ENCODE data around the gene SMNDC1. TPM values are rescaled to one million over a fixed set of nuclear protein-coding genes. Genes with fewer than 3 reads are reported as not detected.

SMNDC1 gene
- total RNA-seq, 3 donors from 2014 or later: 11.5 to 16.0 (median 13.4) TPM

DNA sequence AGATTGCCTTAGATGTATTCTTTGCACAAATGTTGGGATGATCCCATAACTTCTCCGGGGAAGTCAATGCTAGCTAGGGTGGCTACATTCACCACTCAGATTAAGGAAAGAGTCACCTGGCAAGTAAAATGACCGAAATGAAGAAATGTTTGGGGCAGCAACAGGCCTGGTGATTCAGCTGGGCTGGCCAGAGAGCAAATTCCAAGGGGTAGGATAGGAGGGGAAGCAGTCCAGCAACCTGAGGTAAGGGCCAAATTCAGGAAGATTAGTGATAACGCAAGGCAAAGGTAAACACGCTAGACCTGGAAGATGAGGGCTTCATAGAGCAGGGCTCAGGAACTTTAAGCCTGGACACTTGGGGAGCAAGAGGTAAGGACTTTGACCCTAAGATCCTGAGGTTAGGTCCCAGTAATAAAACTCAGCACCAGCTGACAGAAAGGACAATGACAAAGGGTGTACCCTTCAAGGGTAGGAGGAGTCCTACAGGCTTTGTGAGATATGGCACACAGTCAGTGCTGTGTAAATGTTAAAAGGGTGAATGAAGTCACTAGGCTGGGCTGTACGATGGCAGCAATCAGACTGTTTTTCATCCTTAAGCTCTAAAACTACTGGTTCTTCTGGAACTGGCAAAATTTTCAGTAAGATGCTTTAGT is 22.7 kb upstream of the SMNDC1 start:
- no peak overlapping the region for H3K4me3 ChIP-seq
- H3K36me3 ChIP-seq: no peaks in the 10 kb centered on the region
- no peak overlapping the region for H3K27ac ChIP-seq
- intact Hi-C loops (cut with DNase I; ENCODE audit: low total_unique reads): loop anchor here (10.0 kb wide), 1 partner anchor 217 kb away; no protein-coding TSS in a partner anchor
- no peak for TF ChIP-seq POLR2AphosphoS5 (IDR thresholded peaks at IDR 0.05)
- TF ChIP-seq POLR2A (IDR thresholded peaks at IDR 0.05): no peak
- TF ChIP-seq, protein P1, sequence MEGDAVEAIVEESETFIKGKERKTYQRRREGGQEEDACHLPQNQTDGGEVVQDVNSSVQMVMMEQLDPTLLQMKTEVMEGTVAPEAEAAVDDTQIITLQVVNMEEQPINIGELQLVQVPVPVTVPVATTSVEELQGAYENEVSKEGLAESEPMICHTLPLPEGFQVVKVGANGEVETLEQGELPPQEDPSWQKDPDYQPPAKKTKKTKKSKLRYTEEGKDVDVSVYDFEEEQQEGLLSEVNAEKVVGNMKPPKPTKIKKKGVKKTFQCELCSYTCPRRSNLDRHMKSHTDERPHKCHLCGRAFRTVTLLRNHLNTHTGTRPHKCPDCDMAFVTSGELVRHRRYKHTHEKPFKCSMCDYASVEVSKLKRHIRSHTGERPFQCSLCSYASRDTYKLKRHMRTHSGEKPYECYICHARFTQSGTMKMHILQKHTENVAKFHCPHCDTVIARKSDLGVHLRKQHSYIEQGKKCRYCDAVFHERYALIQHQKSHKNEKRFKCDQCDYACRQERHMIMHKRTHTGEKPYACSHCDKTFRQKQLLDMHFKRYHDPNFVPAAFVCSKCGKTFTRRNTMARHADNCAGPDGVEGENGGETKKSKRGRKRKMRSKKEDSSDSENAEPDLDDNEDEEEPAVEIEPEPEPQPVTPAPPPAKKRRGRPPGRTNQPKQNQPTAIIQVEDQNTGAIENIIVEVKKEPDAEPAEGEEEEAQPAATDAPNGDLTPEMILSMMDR (IDR thresholded peaks at IDR 0.05): no peak
- no peaks in the 10 kb centered on the region for H3K27me3 ChIP-seq
- DNase-seq (ENCODE audit: low spot score in 2 of 2): no peak
- no peaks in the 10 kb centered on the region for H3K4me1 ChIP-seq
- H3K9me3 ChIP-seq: peaks cover 11 to 15% of the 10 kb centered on the region in 2 donors

DNA sequence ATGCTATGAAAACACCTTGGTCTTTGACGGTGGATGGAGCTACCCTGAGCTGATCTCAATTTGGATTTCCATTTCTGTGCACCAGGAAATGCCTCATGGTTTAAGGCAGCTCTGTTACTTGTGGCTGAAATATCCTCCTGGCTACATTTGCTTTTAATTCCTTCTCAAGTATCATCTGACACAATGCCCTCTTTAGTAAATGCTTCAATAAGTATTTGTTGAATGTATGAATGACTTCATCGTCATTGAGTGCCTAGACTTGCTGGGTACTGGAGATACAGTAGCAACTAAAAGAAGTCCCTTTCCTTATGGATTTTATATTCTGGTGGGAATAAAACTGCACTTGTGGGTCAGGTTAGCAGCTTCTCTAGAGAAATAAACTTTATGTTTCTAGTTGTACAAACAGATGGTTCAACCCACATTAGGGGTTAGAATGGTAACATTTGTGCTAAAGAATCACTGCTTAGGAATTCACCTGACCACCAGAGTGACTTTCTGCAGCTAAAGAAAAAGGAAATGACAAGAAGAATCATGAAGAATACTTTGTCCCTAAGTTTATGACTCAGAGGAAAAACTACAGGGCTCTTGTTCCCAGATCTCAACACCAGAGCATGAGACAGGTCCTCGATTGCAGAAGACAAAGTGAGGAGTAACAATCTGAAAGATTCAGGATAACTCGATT is 21.8 kb upstream of the SMNDC1 start:
- H3K36me3 ChIP-seq: no peaks in the 10 kb centered on the region
- no peak for DNase-seq (ENCODE audit: low spot score in 2 of 2)
- no peaks in the 10 kb centered on the region for H3K27me3 ChIP-seq
- intact Hi-C loops (cut with DNase I; ENCODE audit: low total_unique reads): loop anchor here (10.0 kb wide), 1 partner anchor 218 kb away; no protein-coding TSS in a partner anchor
- no peak overlapping the region for H3K4me3 ChIP-seq
- H3K27ac ChIP-seq: no peak overlapping the region
- H3K4me1 ChIP-seq: no peaks in the 10 kb centered on the region
- peaks cover 12 to 19% of the 10 kb centered on the region in 2 donors for H3K9me3 ChIP-seq
- TF ChIP-seq, protein P1 (IDR thresholded peaks at IDR 0.05): no peak
- TF ChIP-seq POLR2AphosphoS5 (IDR thresholded peaks at IDR 0.05) (no peak), POLR2A (IDR thresholded peaks at IDR 0.05) (no peak)

DNA sequence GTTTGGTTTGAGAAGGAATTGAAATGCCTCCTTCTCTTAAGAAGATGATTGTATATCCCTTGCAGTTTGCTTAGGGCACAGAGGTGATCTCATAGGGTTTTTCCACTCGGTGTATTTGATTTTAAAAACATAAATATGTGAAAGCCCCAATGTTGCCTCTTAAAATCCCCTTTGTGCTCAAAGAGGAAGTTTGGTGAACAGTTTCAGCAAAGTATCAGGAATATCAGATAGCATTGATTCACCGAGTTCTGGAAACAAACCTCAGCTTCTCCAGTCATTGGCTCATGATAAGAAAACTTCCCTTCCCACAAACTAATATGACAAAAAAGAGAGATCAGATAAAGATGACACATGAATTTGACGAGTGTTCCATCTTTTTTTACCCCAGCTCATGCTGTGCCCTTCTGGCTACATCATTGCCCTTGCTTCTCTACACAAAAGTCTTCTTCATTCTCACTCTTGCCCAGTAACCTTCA is 20.1 kb upstream of the SMNDC1 start:
- no peak overlapping the region for H3K4me3 ChIP-seq
- H3K9me3 ChIP-seq: peaks cover 0 to 18% of the 10 kb centered on the region in 2 donors
- no peak for DNase-seq (ENCODE audit: low spot score in 2 of 2)
- H3K27ac ChIP-seq: no peak overlapping the region
- intact Hi-C loops (cut with DNase I; ENCODE audit: low total_unique reads): loop anchor here (10.0 kb wide), 1 partner anchor 220 kb away; no protein-coding TSS in a partner anchor
- TF ChIP-seq POLR2AphosphoS5 (IDR thresholded peaks at IDR 0.05): no peak
- H3K36me3 ChIP-seq: no peaks in the 10 kb centered on the region
- no peaks in the 10 kb centered on the region for H3K27me3 ChIP-seq
- no peaks in the 10 kb centered on the region for H3K4me1 ChIP-seq

- TF ChIP-seq POLR2A (IDR thresholded peaks at IDR 0.05): no peak
- TF ChIP-seq POLR2AphosphoS5 (IDR thresholded peaks at IDR 0.05): no peak
- TF ChIP-seq, protein P1 (IDR thresholded peaks at IDR 0.05): no peak
- intact Hi-C loops (cut with DNase I; ENCODE audit: low total_unique reads): loop anchor here (10.0 kb wide), 1 partner anchor 220 kb away; no protein-coding TSS in a partner anchor
- H3K27me3 ChIP-seq: no peaks in the 10 kb centered on the region
These were observed 19.6 kb upstream of the SMNDC1 start for GRCh38 chr10:110324201-110324804.

GRCh38 chr10:110323503-110323902 is 18.8 kb upstream of the SMNDC1 start:
- Histone ChIP-seq H3K36me3 (no peaks in the 10 kb centered on the region), H3K4me1 (no peaks in the 10 kb centered on the region), H3K27me3 (no peaks in the 10 kb centered on the region), H3K4me3 (no peak overlapping the region), H3K27ac (no peak overlapping the region), H3K9me3 (peaks cover 0 to 18% of the 10 kb centered on the region in 2 donors)
- intact Hi-C loops (cut with DNase I; ENCODE audit: low total_unique reads): loop anchor here (10.0 kb wide), 1 partner anchor 221 kb away; no protein-coding TSS in a partner anchor
- no peak for DNase-seq (ENCODE audit: low spot score in 2 of 2)
- TF ChIP-seq POLR2A (IDR thresholded peaks at IDR 0.05): no peak
- no peak for TF ChIP-seq POLR2AphosphoS5 (IDR thresholded peaks at IDR 0.05)
- TF ChIP-seq, protein P1 (IDR thresholded peaks at IDR 0.05): no peak

More at GRCh38 chr10:110324201-110324804, 19.6 kb upstream of the SMNDC1 start:
- Histone ChIP-seq H3K36me3 (no peaks in the 10 kb centered on the region), H3K9me3 (peaks cover 0 to 18% of the 10 kb centered on the region in 2 donors), H3K4me1 (no peaks in the 10 kb centered on the region), H3K27ac (no peak overlapping the region), H3K4me3 (no peak overlapping the region)
- no peak for DNase-seq (ENCODE audit: low spot score in 2 of 2)
